HG02798 (cell line): ENCODE results near the gene SCAF8.

Experiments used
- ATAC-seq: cut with Tn5 transposase; IDR thresholded peaks from one replicate; pipeline ENCODE4 v1.9.1; 2021; ENCODE audit warnings: mild to moderate bottlenecking; ENCODE audit not compliant: unreplicated experiment, poor library complexity

The SCAF8 gene

DNA sequence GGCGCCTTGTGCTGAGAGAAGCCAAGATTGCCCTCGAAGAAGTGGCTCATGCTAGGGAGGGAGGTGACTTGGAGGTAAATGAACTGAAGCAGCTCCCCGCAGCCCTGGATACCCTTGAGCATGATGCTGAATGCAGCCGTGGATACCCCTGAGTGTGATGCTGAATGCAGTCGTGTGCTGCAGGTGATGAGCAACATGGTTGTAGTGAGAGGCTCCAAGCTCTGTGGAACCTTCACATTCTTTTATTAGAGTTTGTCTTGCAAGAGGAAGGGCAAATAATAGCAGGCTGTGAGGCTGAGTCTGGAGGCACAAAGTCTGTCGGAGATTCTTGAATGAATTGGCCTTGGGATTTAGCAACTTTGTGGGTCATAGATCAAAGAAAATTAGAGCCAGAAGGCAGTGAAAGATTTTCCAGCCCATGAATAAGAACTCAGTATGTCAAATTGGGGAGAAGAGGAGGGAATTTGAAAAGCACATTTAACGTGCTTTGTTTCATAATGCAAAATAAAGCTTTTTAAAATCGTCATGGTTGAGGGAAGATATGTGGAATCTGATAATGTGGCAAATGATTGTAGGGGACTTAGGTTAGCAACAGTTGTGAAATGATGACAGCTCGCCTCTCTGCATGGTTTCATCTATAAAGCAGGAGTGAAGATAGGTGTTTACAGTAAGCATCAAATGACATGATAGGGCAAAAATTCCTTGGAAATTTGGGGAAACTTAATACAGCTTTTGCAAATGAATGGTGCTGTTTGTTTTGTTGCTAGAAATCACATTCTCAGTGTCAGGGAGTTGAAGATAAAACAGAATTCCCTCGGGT, 141.8 kb downstream of the SCAF8 start:
- ATAC-seq = no peak

DNA sequence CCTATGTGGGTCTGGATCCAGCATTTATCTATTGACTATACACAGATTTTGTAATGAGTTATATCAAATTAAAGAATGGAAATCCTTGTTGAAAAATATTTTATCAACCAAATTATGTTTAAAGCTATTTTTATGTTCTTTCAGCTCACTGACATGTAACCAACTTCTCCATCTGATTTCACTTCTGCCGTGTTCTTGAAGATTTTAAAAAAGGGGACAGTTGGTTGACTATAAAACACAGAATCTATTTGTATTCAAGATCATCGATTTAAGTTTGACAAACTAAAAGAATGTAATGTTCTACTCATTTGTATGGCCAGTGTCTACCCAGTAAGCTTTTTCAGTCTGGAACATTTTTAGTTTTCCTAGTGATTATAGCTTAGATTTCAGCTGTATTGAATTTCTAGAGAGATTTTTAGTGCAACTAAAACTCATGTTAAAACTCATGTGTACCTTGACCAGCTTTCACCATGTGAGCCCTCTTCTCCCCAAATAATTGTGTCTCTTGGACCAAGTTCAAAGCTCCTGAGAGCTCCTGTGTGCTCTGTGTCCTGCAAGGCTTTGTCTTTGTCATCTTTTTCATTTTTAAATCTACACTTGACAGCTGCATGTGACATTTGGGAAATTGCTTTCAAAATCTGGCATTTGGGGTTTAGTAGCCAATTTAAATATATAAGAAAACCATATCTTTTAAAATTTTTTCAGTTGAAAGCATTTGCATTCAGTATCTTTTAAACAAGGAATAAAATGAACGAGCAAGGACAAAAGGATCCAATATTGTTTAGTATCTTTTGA, 143.5 kb downstream of the SCAF8 start:
- ATAC-seq = no peak

DNA sequence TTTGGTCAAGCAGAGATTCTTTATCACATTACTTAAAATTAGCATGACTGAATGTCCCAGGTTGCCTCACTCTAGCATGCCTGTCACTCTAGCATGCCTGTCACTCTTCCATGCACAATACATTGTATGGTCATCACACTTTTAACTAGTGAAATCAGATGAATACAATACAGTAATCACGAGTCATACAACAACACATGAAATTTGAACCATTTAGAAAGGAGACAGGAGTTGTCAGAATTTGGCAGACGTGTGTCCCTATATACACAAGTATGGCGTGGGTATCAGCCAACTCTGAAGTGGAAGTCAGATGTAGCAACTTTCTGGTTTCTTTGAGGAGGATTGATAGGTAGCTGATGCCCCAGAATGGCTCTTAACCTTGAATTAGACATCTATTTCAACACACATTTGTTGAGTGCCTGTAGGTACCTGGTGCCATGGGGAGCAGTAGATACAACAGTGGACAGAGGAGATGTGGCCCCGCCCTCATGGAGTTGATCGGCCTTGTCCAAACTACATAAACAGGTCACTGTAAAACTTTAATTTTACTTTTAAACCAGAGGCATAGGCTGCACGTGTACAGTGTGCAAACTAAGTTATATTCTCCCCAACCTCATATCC, 145.8 kb downstream of the SCAF8 start:
- no peak for ATAC-seq

DNA sequence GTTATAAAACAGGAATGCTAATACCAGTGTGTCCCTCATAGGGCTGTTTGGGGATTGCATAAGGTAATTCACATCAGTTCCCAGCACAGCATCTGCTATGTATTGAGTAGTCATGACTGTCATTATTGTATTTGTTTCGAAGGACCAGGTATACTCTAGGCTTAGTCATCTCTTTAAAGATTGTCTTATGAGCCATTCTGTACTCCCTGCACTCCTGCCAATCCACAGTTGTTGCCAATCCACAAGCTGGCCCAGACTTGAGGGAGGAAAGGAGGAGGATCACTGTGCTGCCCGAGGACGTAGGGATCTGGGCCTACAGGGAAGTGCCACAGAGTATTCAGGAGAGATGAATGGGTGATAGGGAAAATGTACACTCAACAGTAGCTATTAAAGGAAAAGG, 148.9 kb downstream of the SCAF8 start:
- no peak for ATAC-seq
